UCSD-AML1 (cell line): ENCODE measurements around the gene TCOF1.
"Not testable (repeated sequence)": the region's sequence is repeated elsewhere in the genome, so short reads cannot be mapped to it uniquely, and the experiment has no call there.

Source experiments
- DNase-seq: peaks from one replicate; lab custom pipeline; 2025; ENCODE audit not compliant: unreplicated experiment; lab: John Stamatoyannopoulos, UW

Gene TCOF1

DNA sequence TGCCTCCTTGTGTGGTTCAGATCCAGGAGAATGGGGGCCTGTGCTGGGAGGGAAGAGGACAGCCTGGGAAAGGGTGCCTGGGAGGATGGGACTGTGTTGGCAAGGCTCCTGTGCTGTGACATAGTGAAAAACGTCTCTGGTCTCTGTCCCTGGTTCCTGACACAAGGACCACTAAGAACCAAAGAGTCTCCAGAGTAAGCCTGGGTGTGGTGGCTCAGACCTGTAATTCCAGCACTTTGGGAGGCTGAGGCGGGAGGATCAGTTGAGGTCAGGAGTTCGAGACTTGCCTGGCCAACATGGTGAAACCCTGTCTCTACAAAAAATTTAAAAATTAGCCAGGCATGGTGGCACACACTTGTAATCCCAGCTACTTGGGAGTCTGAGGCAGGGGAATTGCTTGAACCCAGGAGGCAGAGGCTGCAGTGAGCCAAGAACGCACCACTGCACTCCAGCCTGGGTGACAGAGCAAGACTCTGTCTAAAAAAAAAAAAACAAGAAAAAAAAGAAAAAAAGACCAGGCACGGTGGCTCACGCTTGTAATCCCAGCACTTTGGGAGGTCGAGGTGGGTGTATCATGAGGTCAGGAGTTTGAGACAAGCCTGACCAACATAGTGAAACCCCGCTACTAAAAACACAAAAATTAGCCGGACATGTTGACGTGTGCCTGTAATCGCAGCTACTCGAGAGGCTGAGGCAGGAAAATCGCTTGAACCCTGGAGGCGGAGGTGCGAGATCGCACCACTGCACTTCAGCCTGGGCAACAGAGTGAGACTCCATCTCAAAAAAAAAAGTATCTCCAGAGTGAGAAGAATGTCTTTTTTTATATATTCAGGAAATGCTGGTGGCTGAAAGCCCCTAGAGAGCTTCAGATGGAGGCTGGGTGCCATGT is 56.6 kb downstream of the TCOF1 start:
- not testable (repeated sequence) for DNase-seq

DNA sequence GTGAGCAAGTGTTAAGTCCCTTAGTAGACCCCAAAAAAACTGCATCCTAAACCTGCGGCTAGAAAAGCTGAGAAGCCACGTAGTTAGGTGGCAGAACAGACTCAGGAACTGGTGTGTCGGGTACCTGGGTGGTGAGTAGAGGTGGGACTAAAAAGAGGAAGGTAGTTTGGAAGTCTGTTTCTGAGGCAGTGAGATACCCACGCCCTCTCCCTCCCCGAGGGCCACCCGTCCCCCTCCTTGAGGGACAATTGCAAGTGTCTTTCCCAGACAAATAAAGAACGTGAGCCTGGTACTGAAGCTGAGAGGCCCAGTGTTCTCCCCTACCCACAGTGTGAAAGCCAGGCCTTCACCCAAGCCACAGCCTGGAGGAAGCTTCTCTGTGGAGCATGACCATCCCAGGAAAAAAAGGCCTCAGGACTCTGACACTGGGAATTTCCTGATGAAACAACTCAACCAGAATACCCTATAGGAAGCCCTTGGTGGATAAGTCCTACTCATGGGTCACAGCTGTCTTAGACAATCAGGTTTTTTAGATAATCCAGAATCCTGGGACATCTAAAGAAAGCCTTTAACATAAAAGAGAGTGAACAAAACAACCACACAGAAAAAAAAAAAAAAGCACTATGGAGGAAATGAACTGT is 62.3 kb downstream of the TCOF1 start:
- DNase-seq, result no peak

DNA sequence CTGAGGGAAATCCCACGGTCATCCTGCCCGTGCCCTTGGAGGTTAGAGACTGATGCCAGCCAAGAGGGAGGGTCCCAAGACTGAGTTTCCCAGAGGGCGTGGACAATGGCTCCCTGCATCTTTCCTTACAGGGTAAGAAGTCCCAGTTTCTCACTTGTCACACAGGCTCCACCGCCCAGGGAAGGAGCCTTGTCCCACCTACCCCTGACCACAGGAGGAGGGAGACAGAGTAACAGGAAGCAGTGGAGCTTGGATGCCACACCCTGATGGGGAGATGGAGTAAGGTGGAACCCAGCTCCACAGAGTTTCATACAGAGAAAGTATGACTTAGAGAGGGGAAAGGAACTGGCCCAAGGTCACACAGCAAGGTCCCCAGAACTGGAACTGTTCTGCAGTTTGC is 64.6 kb downstream of the TCOF1 start:
- DNase-seq, result no peak

DNA sequence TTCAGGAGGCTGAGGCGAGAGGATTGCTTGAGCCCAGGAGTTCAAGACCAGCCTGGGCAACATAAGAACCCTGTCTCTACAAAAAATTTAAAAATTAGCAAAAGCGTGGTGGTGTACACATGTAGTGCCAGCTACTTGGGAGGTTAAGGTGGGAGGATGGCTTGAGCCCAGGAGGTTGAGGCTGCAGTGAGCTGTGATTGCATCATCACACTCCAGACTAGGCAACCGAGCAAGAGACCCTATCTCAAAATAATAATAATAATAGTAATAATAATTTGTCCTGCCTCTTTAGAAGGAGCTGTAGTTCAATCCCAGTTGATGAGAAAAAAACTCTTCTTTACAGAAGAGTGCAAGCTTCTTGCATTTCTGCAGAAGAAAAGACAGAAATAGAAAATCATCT is 65.3 kb downstream of the TCOF1 start:
- no peak for DNase-seq

DNA sequence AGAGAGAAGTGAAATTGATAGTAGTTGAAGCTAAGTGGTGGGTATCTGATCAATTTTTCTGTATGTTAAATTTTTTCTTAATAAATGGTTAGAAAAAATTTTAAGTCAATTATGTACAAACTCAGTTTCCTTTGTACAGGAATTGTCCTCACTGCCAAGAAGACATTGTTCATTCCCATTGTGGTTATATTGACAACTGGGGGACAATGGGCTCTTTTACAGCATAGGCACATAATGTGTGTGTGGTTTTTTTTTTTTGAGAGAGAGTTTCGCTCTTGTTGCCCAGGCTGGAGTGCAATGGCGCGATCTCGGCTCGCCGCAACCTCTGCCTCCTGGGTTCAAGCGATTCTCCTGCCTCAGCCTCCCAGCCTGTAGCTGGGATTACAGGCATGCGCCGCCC is 68.7 kb downstream of the TCOF1 start:
- DNase-seq, result not testable (repeated sequence)

DNA sequence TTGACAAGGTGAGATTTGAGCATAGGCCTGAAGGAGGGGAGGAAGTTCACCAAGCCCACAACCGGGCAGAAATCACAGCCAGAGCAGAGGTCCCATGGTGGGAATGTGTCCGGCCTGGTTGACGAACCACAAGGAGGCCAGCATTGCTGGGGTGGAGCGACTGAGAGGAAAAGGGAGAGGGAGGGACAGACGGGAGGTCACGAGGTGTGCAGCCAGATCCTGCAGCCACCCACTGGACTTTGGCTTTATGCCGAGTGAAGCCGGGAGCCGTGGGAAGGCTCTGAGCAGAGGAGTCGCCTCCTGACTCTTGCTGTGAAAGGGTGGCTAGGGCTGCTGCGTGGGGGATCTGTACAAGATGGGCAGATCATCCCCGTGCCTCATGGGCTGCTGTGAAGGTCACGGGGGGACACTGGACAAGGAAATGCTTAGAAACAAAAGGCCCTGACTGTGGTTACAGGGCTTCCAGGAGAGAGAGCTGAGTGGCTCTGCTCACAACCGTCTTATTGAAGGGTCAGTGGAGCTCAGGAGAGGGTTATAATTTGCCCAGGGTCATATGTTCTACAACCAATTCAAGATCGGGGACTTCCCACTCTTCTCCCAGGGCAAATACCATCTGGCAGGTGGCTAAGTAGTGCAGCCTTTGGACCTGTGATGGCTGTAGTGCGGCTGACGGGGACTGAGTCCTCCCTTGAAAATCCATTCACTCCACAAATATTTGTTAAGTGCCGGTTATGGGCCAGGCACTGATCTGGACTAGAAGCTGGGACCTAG is 70.8 kb downstream of the TCOF1 start:
- DNase-seq, result no peak

DNA sequence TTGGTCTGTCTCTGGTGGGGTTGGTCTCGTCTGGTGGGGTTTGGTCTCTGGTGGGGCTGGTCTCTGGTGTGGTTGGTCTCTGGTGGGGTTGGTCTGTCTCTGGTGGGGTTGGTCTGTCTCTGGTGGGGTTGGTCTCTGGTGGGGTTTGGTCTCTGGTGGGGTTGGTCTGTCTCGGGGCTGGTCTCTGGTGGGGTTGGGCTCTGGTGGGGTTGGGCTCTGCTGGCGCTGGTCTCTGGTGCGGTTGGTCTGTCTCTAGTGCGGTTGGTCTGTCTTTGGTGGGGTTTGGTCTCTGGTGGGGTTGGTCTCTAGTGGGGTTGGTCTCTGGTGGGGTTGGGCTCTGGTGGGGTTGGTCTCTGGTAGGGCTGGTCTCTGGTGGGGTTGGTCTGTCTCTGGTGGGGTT is 71.5 kb downstream of the TCOF1 start:
- DNase-seq, result no peak

DNA sequence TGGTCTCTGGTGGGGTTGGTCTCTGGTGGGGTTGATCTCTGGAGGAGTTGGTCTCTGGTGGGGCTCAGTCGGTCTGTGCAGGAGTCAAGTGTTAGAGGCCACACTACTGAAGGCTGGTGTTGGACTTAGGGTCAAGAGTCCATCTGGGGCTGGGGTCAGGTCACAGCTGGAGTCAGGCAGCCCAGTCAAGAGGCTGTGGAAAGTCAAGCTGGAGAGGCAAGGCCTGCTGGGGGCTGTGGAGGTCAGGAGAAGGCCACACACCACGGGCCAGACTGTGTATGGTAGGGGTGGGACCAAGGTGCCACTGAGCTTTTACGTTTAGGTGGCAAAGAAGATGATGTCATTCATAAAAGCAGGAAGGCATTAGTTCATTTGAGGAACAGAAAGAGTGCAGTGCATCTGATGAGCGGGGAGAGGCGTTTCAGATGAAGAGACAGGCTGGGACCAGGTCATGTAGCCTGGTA is 71.9 kb downstream of the TCOF1 start:
- DNase-seq, result no peak

DNA sequence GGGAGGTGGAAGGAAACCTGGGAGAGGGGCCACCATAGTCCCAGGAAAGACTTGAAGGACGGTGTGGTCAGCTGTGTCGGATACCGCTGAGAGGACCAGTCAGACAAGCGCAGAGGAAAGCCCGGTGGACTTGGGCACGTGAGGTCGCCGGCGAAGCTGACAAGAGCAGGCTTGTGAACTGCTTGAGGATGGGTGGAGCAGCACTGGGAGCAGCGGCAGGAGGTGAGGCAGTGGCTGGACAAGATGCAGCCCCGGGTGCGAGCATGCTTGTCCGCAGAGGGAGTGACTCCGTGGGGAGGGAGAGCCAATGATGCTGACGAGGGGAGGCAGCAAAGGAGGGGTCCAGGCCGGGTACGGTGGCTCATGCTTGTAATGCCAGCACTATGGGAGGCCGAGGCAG is 73.6 kb downstream of the TCOF1 start:
- no peak for DNase-seq

DNA sequence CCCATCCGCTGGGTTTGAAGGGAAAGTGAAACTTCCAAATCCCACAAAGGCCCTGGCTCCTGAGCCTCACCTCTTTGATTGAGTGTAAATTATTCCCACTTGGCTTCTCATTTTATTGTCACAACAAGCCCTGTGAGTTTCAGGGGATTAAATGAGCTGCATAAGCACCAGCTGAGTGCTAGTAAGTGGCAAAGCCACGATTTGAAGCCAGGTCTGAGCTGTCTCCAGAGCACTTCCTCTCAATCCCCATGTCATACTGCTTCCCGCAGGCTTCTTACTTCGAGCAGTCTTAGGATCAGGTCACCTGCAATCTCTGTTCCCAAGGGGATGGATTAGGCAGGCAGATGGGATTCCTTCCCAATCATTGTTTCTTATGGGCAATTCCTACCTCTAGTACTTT is 74.1 kb downstream of the TCOF1 start:
- no peak for DNase-seq

DNA sequence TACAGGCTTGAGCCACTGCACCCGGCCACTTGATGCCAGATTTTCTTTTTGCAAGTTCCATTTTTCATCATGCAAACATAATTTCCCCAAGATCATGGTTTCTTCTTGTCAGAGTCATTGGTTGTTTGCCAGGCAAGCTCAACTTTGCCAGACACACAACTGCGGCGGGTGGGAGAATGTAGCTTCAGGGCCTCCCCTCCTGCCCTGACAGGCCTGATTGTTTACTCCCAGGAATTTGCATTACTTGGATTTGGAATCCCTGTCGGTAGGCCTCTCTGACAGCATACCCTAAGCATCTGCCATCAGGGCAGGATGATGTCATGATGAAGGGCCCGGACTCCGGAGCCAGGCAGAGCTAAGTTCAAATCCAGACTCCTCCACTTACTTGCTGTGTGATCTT is 77.0 kb downstream of the TCOF1 start:
- DNase-seq, result no peak

DNA sequence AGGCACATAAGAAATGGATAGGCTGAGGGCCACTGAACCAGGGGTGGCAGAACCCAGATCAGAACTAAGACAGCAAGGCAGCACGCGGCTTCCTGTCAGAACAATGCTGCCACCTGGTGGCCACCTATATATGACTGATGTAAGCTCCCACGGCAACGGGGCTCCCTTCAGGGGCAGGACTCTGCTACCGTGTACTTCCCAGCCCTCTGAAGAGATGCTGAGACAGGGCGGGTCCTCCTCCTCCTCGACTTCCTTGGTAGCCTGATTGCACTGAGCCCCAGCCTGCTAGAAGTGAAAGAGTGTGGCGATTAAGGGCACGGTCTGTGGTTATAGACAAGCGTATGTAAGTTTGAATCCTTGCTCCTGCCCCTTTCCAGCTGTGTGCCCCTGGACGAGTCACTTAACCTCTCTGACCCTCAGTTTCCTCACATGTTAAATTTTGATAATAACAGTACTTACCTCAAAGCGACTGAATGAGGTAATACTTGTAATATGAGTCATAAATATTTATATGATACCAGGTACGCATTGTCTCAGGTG is 78.7 kb downstream of the TCOF1 start:
- peak; percentile 77 for DNase-seq

DNA sequence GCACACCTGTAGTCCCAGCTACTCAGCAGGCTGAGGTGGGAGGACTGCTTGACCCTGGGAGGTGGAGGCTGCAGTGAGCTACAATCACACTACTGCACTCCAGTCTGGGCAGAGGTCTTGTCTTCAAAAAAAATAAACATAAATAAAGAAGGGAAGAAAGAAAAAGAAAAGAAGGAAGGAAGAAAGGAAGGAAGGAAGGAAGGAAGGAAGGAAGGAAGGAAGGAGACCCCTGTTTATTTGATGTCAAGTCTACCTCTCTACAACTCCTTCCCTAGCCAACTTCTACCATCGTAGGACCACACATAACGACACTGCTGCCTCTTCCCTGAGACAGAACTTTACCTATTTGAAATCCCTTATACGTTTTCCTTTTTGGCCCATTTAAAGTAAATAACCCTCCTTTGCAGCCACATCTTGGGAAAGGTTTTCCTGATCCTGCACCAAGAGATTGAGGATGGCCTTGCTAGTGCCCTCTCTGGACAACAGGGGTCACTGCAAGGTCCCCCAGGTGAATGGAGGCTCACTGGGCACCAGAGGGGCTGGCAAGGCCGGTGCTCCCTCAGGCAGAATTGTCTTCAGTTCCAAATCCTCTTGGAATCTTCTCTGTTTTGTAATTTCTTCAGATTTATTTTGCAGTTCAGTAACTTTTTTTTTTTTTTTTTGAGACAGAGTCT is 81.5 kb downstream of the TCOF1 start:
- no peak for DNase-seq

DNA sequence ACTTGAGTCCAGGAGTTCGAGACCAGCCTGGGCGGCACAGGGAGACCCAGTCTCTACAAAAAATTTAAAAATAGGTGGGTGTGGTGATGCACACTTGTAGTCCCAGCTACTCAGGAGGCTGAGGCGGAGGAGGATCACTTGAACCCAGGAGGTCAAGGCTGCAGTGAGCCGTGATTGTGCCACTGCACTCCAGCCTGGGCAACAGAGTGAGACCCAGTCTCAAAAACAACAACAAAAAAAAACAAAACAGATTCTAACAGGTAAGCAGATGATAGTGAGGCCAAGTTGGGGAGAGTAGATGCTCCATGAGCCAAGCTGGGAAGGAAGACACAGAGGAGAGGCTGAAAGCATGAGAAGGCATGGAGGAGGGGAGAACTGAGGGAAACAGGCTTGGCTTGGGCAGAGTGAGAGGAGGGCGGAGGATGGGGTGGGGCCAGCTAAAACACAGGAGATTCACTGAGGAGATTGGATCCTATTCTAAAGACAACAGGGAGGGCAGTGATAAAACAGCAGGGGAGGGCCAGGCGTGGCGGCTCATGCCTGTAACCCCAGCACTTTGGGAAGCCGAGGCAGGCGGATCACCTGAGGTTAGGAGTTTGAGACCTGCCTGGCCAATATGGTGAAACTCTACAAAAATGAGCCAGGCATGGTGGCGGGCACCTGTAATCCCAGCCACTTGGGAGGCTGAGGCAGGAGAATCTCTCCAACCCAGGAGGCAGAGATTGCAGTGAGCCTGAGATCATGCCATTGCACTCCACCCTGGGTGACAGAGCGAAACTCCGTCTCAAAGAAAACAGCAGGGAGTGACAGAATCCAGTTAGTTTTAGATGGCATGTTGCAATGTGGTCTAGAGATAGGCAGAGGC is 83.7 kb downstream of the TCOF1 start:
- no peak for DNase-seq

DNA sequence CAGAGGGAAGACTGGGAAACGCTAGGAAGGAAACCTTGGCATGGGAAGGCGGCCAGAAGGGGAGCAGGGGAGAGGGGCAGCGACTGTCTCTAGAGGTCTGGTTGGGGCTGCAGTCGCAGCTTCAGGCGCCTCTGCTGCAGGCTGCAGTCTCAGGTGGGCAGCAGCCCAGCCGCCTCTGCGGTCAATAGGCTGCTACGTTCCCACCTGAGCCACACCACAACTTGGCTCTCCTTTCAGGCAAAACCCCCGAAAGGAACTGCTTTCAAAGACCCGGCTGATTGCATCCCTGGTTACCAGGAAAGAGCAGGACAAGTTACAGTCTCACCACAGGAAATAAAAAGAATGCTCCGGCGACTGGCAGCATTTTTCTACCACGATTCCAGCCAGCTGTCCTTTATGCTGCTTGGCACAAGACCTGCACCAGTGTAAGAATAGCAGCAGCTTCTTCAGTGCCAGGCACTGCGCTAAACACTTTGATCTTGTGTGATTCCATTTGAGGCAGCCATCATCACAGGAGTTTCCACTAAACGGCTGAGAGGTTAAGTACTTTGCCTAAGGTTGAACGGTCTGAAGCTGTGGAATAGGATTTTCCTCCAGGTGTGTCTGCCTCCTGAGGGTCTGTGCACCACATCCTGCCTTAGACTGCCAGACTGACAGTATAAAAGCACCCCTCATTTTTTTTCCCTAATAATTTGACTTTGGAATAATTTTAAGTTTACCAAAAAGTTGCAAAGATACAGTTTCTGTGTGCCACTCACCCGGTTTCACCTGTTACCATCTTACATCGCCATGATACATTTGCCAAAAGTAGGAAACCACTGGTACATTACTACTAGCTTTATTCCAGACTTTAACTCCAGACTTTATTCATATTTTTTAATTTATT is 84.6 kb downstream of the TCOF1 start:
- DNase-seq, result no peak

DNA sequence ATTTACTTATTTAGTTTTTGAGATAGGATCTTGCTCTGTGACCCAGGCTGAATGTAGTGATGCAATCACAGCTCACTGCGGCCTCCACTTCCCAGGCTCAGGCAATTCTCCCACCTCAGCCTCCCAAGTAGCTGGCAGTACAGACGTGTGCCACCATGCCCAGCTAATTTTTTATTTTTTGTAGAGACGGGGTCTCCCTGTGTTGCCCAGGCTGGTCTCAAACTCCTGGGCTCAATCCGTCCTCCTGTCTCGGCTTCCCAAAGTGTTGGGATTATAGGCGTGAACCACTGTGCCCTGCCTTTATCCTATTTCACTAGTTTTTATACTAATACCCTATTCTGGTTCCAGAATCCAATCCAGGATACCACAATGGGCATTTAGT is 85.2 kb downstream of the TCOF1 start:
- no peak for DNase-seq

DNA sequence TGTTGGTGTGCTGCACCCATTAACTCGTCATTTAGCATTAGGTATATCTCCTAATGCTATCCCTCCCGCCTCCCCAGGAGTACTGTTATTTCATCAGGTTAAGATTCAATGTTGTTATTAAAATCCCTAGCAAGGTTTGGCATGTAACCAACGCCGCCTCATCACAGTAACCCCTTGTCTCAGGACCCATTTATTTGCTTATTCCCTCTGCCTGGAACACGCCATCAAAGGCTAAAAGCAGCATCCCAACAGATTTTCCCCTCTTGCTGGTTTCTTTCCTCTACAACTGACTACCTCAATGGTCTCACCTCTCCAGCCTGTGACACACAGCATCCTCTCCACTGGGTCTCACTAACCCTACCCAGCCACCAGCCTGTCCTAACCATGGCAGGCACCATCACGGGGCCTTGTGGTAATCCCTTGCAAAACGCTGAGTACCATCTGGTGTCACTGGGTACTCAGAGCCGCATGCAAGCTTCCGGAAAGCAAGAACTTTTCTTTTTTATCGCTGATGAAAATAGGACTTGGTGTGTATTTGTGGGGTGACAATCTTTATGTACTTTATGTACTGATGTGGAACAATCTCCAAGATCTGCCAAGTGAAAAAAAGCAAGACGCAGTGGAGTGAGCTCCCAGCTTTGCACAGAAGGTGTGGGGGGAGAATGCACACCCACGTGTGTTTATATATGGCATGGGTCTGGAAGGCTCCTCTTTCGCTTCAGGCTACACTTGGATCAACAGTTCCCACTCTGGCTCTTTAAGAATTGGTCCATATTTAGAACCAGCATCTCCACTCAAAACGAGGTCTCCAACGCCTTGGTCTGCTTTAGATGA is 86.0 kb downstream of the TCOF1 start:
- no peak for DNase-seq

DNA sequence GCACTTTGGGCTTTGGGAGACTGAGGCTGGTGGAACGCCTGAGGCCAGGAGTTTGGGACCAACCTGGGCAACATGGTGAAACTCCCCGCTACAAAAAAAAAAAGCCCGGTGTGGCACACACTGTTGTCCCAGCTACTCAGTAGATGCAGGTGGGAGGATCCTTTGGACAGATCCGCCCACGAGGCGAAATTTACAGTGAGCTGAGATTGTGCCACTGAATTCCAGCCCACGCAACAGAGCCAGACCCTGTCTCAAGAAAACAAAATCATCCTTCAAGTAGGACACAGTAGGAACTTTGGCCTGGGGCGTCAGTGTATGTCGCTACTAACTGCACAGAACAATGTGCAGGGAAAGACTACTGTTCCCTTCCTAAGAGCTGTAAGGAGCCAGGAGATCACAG is 87.3 kb downstream of the TCOF1 start:
- no peak for DNase-seq
